ENCODE measurements around the gene UTF1. TPM values are rescaled to one million over a fixed set of nuclear protein-coding genes. Genes with fewer than 3 reads are reported as not detected.

Gene UTF1
- total and polyA plus RNA-seq, 2 experiments from 2014 or later: 12.2 to 51.4 TPM

DNA sequence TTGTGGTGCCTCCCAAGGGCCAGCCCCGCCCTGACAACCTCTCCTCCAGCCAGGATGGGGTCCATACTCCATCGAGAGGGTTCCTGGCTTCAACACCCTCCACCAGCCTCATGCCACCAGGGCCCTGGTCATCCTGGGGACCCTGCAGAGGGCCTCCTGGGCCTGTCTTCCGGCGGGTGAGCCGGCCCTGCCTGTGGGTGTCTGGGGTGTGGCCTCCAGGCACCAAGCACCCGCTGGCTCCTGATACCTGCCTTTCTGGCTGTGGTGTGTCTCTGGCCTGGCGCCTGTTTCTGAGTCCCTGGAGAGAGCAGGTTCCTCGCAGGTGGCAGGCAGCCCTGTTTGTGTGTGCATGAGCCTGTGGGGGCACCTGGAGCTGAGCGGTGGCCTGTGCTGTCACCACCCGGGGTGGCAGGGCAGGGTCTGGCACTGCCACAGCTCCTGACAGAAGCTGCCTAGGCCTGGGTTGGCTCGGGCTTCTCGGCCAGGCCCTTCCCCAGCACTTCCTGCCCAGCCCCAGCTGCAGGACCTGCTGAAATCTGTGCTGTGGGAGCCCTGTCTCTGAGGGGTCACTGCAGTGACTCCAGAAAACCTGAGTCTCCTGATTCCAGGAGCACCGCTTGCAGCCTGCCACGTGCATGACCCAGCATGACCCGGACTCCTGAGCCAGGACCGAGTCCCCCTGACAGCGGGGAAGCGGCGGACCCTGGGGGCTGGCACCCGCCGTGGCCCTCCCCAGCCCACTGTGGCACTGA lies 28.2 kb downstream of the UTF1 start:
- Histone ChIP-seq H3K9me2 (ENCODE audit: insufficient read depth) (no peaks in the 10 kb centered on the region), H3K79me2 (replicated peaks; ENCODE audit: insufficient read depth) (no peaks in the 10 kb centered on the region), H3K27ac (ENCODE audit: low read depth) (no peak overlapping the region), H3K27me3 (ENCODE audit: insufficient read depth) (peaks cover 6% of the 10 kb centered on the region), H2AFZ (peak overlapping the region; percentile 95), H3F3A (replicated peaks; ENCODE audit: low read depth) (no peaks in the 10 kb centered on the region), H3K4me1 (ENCODE audit: insufficient read depth) (peaks cover 13% of the 10 kb centered on the region), H3K4me3 (peak overlapping the region; percentile 60), H3K4me2 (peak overlapping the region; percentile 84; the same call in 1 of the 2 replicates), H3K36me3 (ENCODE audit: insufficient read depth) (no peaks in the 10 kb centered on the region), H4K20me1 (replicated peaks; ENCODE audit: insufficient read depth) (no peaks in the 10 kb centered on the region)
- H3K27ac Mint-ChIP-seq: no peak overlapping the region
- no peak for TF ChIP-seq JUNB (IDR thresholded peaks at IDR 0.05; ENCODE audit: unreplicated experiment)
- TF ChIP-seq ZNF114 (CRISPR knock-in tag; IDR thresholded peaks at IDR 0.05): no peak
- TF ChIP-seq EZH2 (IDR thresholded peaks at IDR 0.05; ENCODE audit: low read depth, unreplicated experiment): no peak
- TF ChIP-seq EZH2phosphoT487 (IDR thresholded peaks at IDR 0.05; ENCODE audit: unreplicated experiment): no peak
- TF ChIP-seq ZNF331 (CRISPR knock-in tag; IDR thresholded peaks at IDR 0.05; ENCODE audit: low read depth): no peak
- no peak for TF ChIP-seq CREB1 (CRISPR knock-in tag; IDR thresholded peaks at IDR 0.05; ENCODE audit: low read depth)
- TF ChIP-seq POLR2AphosphoS5 (IDR thresholded peaks at IDR 0.05; ENCODE audit: low read depth): no peak
- TF ChIP-seq, protein P1, sequence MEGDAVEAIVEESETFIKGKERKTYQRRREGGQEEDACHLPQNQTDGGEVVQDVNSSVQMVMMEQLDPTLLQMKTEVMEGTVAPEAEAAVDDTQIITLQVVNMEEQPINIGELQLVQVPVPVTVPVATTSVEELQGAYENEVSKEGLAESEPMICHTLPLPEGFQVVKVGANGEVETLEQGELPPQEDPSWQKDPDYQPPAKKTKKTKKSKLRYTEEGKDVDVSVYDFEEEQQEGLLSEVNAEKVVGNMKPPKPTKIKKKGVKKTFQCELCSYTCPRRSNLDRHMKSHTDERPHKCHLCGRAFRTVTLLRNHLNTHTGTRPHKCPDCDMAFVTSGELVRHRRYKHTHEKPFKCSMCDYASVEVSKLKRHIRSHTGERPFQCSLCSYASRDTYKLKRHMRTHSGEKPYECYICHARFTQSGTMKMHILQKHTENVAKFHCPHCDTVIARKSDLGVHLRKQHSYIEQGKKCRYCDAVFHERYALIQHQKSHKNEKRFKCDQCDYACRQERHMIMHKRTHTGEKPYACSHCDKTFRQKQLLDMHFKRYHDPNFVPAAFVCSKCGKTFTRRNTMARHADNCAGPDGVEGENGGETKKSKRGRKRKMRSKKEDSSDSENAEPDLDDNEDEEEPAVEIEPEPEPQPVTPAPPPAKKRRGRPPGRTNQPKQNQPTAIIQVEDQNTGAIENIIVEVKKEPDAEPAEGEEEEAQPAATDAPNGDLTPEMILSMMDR (conservative IDR thresholded peaks at IDR 0.05; ENCODE audit: low read depth in 2 of 2): no peak
- TF ChIP-seq STAT1 (IDR thresholded peaks at IDR 0.05; ENCODE audit: unreplicated experiment): no peak
- TF ChIP-seq NANOG (IDR thresholded peaks at IDR 0.05; ENCODE audit: borderline replicate concordance): no peak
- TF ChIP-seq, protein P2, sequence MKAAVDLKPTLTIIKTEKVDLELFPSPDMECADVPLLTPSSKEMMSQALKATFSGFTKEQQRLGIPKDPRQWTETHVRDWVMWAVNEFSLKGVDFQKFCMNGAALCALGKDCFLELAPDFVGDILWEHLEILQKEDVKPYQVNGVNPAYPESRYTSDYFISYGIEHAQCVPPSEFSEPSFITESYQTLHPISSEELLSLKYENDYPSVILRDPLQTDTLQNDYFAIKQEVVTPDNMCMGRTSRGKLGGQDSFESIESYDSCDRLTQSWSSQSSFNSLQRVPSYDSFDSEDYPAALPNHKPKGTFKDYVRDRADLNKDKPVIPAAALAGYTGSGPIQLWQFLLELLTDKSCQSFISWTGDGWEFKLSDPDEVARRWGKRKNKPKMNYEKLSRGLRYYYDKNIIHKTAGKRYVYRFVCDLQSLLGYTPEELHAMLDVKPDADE (IDR thresholded peaks at IDR 0.05): no peak
- TF ChIP-seq, protein P3, sequence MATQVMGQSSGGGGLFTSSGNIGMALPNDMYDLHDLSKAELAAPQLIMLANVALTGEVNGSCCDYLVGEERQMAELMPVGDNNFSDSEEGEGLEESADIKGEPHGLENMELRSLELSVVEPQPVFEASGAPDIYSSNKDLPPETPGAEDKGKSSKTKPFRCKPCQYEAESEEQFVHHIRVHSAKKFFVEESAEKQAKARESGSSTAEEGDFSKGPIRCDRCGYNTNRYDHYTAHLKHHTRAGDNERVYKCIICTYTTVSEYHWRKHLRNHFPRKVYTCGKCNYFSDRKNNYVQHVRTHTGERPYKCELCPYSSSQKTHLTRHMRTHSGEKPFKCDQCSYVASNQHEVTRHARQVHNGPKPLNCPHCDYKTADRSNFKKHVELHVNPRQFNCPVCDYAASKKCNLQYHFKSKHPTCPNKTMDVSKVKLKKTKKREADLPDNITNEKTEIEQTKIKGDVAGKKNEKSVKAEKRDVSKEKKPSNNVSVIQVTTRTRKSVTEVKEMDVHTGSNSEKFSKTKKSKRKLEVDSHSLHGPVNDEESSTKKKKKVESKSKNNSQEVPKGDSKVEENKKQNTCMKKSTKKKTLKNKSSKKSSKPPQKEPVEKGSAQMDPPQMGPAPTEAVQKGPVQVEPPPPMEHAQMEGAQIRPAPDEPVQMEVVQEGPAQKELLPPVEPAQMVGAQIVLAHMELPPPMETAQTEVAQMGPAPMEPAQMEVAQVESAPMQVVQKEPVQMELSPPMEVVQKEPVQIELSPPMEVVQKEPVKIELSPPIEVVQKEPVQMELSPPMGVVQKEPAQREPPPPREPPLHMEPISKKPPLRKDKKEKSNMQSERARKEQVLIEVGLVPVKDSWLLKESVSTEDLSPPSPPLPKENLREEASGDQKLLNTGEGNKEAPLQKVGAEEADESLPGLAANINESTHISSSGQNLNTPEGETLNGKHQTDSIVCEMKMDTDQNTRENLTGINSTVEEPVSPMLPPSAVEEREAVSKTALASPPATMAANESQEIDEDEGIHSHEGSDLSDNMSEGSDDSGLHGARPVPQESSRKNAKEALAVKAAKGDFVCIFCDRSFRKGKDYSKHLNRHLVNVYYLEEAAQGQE (IDR thresholded peaks at IDR 0.05; ENCODE audit: unreplicated experiment): no peak
- TF ChIP-seq, protein P4, sequence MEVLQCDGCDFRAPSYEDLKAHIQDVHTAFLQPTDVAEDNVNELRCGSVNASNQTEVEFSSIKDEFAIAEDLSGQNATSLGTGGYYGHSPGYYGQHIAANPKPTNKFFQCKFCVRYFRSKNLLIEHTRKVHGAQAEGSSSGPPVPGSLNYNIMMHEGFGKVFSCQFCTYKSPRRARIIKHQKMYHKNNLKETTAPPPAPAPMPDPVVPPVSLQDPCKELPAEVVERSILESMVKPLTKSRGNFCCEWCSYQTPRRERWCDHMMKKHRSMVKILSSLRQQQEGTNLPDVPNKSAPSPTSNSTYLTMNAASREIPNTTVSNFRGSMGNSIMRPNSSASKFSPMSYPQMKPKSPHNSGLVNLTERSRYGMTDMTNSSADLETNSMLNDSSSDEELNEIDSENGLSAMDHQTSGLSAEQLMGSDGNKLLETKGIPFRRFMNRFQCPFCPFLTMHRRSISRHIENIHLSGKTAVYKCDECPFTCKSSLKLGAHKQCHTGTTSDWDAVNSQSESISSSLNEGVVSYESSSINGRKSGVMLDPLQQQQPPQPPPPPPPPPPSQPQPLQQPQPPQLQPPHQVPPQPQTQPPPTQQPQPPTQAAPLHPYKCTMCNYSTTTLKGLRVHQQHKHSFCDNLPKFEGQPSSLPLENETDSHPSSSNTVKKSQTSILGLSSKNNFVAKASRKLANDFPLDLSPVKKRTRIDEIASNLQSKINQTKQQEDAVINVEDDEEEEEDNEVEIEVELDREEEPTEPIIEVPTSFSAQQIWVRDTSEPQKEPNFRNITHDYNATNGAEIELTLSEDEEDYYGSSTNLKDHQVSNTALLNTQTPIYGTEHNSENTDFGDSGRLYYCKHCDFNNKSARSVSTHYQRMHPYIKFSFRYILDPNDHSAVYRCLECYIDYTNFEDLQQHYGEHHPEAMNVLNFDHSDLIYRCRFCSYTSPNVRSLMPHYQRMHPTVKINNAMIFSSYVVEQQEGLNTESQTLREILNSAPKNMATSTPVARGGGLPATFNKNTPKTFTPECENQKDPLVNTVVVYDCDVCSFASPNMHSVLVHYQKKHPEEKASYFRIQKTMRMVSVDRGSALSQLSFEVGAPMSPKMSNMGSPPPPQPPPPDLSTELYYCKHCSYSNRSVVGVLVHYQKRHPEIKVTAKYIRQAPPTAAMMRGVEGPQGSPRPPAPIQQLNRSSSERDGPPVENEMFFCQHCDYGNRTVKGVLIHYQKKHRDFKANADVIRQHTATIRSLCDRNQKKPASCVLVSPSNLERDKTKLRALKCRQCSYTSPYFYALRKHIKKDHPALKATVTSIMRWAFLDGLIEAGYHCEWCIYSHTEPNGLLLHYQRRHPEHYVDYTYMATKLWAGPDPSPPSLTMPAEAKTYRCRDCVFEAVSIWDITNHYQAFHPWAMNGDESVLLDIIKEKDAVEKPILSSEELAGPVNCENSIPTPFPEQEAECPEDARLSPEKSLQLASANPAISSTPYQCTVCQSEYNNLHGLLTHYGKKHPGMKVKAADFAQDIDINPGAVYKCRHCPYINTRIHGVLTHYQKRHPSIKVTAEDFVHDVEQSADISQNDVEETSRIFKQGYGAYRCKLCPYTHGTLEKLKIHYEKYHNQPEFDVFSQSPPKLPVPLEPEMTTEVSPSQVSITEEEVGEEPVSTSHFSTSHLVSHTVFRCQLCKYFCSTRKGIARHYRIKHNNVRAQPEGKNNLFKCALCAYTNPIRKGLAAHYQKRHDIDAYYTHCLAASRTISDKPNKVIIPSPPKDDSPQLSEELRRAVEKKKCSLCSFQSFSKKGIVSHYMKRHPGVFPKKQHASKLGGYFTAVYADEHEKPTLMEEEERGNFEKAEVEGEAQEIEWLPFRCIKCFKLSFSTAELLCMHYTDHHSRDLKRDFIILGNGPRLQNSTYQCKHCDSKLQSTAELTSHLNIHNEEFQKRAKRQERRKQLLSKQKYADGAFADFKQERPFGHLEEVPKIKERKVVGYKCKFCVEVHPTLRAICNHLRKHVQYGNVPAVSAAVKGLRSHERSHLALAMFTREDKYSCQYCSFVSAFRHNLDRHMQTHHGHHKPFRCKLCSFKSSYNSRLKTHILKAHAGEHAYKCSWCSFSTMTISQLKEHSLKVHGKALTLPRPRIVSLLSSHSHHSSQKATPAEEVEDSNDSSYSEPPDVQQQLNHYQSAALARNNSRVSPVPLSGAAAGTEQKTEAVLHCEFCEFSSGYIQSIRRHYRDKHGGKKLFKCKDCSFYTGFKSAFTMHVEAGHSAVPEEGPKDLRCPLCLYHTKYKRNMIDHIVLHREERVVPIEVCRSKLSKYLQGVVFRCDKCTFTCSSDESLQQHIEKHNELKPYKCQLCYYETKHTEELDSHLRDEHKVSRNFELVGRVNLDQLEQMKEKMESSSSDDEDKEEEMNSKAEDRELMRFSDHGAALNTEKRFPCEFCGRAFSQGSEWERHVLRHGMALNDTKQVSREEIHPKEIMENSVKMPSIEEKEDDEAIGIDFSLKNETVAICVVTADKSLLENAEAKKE (CRISPR knock-in tag; IDR thresholded peaks at IDR 0.05): no peak
- H3K27me3 Mint-ChIP-seq (ENCODE audit: insufficient read depth, low read depth, poor library complexity): peaks cover 23% of the 10 kb centered on the region
- no peak overlapping the region for H3K4me3 Mint-ChIP-seq
- no peak; the same call in 2 of the 3 replicates for ATAC-seq
- no peaks in the 10 kb centered on the region; the same call in 1 of the 3 replicates for H3K9me3 Mint-ChIP-seq
- no peaks in the 10 kb centered on the region; the same call in 2 of the 3 replicates for H3K36me3 Mint-ChIP-seq (ENCODE audit: low read depth)
- H3K4me1 Mint-ChIP-seq: peaks cover 12% of the 10 kb centered on the region
- no peak for DNase-seq (ENCODE audit: low spot score)

Measured in GM23338 (cell line).